NB4 (cell line): ENCODE measurements around the gene CATSPER3.

ENCODE experiments used
- MAX ChIP-seq: IDR thresholded peaks from 2 replicates; pipeline ENCODE4 v1.6.1; 2011; ENCODE audit warnings: low read depth, low read length
- POLR2A ChIP-seq: IDR thresholded peaks from 2 replicates; pipeline ENCODE4 v1.6.1; 2011; ENCODE audit warnings: mild to moderate bottlenecking; ENCODE audit not compliant: insufficient read length; ENCODE audit errors: extremely low read depth
- TF ChIP-seq, protein P1 (sequence below): IDR thresholded peaks from one replicate; pipeline ENCODE4 v1.5.1; 2012; ENCODE audit warnings: low read depth, low read length

DNA sequence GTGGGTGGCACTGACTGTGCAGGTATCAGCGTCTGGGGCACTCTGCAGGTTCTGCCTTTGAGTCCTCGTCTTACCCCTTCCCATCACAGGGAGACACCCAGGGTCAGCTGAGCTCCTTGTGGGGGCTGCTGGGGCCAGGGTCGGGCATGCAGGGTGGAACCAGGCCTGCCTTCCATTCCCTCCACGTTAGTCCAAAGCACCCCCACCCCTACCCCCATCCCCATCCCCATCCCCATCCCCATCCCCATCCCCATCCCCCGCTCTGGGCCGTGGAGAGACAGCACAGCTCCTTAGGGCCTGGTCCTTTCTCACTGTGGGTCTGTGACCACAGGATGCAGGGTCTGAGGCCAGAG, 67.9 kb downstream of the CATSPER3 start:
- TF ChIP-seq POLR2A (no peak), MAX (no peak)
- TF ChIP-seq, protein P1, sequence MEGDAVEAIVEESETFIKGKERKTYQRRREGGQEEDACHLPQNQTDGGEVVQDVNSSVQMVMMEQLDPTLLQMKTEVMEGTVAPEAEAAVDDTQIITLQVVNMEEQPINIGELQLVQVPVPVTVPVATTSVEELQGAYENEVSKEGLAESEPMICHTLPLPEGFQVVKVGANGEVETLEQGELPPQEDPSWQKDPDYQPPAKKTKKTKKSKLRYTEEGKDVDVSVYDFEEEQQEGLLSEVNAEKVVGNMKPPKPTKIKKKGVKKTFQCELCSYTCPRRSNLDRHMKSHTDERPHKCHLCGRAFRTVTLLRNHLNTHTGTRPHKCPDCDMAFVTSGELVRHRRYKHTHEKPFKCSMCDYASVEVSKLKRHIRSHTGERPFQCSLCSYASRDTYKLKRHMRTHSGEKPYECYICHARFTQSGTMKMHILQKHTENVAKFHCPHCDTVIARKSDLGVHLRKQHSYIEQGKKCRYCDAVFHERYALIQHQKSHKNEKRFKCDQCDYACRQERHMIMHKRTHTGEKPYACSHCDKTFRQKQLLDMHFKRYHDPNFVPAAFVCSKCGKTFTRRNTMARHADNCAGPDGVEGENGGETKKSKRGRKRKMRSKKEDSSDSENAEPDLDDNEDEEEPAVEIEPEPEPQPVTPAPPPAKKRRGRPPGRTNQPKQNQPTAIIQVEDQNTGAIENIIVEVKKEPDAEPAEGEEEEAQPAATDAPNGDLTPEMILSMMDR, result no peak
